GM18508 (cell line): ENCODE data around the gene TMEM115.
"Not testable (repeated sequence)": the region's sequence is repeated elsewhere in the genome, so short reads cannot be mapped to it uniquely, and the experiment has no call there.

Experiments used
- ATAC-seq: cut with Tn5 transposase; IDR thresholded peaks from one replicate; pipeline ENCODE4 v1.9.1; 2021; ENCODE audit warnings: moderate number of reproducible peaks; ENCODE audit not compliant: insufficient read depth, unreplicated experiment

TMEM115 gene

GRCh38 chr3:50319894-50320625 is 39.3 kb downstream of the TMEM115 start:
- ATAC-seq, result no peak

DNA sequence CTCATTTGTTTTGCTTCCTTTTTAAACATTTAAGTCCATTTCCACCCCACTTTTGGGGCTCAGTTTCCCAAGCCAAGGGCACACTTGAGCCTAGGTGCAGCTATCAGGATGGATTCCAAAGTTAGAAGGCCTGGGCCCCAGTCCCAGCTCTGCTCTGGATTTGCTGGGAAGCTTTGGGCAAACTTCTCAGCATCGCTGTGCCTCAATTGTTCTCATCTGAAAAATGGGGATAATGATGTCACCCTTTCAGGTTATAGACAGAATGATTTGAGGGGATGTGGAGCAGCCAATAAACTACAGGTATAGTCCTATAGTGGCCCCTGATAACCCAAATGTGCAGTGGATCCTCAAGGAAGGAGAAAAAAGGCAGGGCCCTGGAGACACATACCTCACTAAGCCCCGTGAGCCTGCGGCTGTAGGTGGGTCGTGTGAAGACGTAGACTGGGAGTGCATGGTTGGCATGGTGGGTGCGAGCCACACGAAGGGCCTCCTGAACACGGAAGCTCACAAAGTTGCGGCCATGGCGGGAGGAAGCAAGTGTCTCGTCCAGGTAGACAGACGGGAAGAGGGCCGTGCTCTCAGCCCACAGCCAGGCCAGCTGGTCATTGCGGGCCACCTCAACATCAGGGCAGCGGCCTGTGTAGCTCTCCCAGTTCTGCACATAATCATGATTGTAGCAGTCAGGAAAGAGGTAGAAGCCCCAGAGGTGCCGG is 40.0 kb downstream of the TMEM115 start:
- no peak for ATAC-seq

GRCh38 chr3:50318615-50319014 is 40.7 kb downstream of the TMEM115 start:
- ATAC-seq, result no peak

DNA sequence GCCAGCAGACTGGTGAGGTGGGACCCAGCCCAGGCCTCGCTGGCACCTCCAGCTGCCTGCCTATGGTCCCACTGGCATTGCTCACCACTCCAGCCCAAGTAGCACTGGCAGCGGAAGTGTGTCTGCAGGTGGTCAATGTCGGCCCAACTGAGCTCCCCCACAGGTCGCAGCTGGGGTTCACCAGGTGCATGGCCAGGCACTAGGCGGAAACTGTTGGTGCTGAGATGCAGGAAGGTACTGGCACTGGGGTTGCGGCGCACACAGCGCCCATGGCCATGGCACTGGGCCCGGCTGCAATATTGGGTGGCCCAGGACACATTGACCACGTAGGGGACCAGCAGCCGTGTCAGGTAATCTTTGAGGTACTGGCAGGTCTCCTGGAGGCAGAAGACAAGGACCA is 41.2 kb downstream of the TMEM115 start:
- ATAC-seq, result no peak

- no peak for ATAC-seq
Measured at GRCh38 chr3:50317300-50317699, 42.0 kb downstream of the TMEM115 start.

DNA sequence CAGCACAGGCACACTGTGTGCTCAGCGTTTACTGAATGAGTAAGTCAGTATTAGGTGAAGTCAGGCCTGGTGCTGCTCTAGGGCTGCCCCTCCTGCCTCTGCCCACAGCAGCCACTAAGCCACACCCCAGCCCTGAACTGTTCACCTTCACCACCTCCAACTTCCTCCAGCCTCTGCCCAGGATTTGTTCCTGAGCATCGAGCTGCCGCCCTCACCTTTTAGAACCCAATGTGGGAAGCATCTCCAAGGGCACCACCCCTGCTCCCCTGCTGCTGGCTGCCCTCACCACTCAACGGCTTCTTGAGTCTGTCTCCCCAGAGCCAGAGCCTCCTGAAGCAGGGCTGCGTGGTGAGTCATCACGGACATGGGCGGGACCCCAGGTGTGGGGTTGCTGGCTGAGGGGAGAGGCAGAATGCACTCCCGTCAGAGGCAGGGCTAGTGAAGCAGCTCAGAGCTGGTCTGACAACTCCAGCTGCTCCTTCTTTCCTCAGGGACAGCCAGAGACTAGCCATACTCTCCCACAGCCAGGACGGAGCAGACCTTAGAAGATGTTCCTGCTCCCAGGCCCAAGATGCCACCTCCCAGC is 42.6 kb downstream of the TMEM115 start:
- ATAC-seq, result no peak

DNA sequence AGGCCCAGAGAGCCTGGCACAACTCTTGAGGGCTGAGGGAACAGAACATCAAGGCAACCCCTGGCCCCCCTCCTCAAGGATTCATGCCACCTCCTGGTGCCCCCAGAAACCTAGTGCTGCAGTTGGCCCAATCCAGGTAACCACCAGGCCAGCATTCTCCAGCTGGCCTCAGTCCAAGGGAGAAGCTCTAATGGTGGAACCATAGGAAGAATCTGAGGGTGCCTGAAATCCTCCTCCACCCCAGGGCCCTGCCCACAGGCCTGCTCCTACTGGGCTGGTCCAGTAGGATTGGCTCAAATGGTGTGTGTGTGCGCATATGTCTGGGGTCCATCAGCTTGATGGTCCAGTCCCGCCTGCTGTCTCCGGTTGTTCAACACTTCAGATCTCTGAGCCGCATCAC is 44.5 kb downstream of the TMEM115 start:
- no peak for ATAC-seq

DNA sequence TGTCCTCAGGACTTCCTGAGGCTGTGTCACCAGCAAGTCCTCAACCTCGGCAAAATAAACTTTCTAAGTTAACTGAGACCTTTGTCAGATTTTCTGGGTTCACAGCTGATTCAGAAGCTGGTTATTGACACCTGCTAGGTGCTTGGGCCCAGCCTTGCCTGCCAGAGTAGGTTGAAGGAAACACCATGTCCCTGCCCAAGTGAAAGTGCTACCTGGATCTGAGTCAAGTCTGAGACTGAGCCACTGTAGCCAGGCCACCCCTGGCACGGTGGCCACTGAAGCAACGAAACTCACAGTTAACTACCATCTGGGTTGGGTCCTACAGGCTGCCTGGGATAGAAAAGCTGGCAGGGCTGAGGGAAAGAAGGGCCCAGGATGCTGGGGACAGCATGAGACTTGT is 45.0 kb downstream of the TMEM115 start:
- ATAC-seq, result no peak

- not testable (repeated sequence) for ATAC-seq
Measured at GRCh38 chr3:50312041-50312440, 47.3 kb downstream of the TMEM115 start.
